Activated CD8-positive, alpha-beta memory T cell treated with anti-CD3 and anti-CD28 coated beads for 48 hours (primary cell): ENCODE measurements around the gene RBM20.
"Not testable (repeated sequence)": the region's sequence is repeated elsewhere in the genome, so short reads cannot be mapped to it uniquely, and the experiment has no call there.

Experiments used
- DNase-seq, 3 experiments: peaks; one replicate each; pipeline ENCODE4 v3.0.0-alpha.2; 2020; ENCODE audit warnings: low read depth in 2 of 3, low spot score in 2 of 3

RBM20 gene

DNA sequence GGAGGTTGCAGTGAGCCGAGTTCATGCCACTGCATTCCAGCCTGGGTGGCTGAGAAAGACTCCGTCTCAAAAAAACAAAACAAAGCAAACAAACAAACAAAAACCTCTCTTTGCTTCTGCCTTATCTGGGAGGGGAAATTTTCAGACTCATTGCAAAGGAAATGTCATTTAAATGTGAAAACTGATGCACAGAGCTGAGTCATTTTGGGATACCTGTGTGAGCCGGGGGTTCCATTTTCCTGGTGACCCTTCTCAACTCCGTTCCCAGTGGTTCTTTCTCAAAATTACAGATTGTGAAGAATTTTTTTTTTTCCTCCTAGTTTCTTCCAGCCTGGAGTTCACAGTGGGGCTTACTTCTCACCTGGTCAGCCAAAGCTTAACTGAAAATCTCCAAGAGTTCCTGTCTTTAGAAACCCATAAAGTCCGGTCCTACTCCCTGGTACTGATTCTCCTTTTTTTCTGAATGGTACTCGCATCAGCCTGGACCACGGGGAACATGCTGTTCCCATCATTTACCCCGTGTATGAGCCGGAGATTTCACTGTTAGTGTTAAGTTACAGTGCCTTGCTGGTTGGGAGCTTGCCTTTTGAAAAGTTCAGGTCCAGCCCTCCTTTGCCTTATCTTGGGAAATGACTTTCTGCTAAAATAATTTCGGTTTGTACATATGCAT, 56.9 kb downstream of the RBM20 start:
- DNase-seq, result no peak

DNA sequence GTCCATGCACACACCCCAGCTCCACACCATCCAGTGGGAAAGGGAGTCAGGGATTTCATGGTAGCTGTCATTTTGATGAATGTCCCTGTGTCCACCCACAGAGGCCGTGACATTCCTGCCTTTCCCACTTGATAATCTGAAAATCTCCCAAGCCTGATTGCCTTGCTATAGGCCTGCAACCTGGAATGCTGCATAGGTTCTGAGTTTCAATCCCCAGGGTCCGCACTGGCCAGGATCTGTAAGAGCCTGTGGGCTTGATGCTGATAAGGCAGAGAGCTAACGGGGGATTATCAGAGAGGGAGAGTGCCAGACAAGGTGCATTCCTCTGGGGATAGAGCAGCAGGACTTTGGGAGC, 57.5 kb downstream of the RBM20 start:
- no peak for DNase-seq

GRCh38 chr10:110704070-110704469, 59.9 kb downstream of the RBM20 start:
- no peak for DNase-seq

DNA sequence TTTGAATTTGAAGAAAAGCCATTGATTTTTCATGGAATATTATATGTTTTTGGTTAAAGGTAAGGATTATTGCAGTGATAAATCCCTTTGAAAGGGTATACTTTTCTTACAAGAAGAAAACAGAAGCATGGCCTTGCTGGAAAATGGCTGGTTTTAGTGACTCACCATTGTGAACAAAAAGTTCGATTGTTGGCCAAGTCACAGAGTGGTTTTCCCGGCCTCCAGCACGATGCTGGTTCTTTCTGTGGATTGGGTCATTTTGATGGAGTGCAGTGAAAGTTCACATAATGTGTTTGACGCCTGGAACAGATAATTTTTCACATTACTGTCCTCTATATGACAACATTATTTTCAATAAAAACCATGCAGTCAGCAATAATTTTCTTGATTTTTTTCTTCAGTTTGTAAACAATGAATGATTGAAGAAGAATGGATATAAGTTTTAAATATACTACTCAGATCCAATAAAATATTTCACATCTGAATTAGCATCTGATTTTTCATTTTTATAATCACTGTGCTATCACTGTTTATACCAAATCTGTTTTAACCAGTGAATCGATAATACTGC, 60.9 kb downstream of the RBM20 start:
- no peak for DNase-seq

DNA sequence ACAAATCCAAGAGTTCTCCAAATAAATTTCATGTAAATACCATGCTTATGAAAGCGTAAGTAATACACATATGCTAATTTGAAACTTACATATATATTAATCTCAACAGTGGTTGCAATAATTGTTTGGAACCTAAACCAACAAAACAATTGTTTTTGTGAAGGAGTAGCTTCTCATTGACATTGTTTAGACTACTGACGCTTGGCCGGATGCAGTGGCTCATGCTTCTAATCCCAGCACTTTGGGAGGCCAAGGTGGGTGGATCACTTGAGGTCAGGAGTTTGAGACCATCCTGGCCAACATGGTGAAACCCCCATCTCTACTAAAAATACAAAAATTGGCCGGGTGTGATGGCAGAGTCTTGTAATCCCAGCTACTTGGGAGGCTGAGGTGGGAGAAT, 61.5 kb downstream of the RBM20 start:
- DNase-seq, result not testable (repeated sequence)

GRCh38 chr10:110706690-110707098, 62.6 kb downstream of the RBM20 start:
- DNase-seq, result no peak

GRCh38 chr10:110708776-110709443, 64.8 kb downstream of the RBM20 start:
- no peak for DNase-seq

- no peak for DNase-seq
Observed at GRCh38 chr10:110709444-110709828, 65.3 kb downstream of the RBM20 start.

DNA sequence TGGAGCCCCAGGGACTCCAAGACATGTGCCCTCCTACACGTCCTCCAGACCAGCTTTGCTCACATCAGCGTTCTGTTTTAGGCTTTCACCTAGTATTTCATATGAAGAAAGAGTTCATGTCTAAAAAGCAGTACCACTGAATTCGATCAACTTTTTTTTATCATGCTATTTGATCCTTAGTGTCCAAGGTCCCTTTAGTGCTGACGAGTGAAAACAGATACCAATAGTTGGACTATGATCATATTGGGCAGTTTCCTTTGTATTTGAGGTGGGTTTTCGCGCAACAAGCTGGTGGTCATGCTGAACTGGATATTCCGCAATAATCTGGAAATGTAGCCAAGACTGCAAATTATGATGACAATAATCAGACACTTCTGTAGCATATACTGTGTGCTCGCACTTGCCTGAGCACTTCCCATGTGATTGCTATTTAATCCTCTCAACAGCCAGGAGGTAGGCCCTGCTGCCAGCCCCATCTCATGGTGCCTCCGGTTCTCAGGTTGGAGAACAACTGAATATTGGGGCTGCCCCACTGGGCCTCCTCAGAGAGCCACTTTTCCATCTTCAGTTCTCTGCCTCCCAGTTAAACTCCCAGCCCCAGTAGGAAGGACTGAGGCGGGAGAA, 65.9 kb downstream of the RBM20 start:
- no peak for DNase-seq

DNA sequence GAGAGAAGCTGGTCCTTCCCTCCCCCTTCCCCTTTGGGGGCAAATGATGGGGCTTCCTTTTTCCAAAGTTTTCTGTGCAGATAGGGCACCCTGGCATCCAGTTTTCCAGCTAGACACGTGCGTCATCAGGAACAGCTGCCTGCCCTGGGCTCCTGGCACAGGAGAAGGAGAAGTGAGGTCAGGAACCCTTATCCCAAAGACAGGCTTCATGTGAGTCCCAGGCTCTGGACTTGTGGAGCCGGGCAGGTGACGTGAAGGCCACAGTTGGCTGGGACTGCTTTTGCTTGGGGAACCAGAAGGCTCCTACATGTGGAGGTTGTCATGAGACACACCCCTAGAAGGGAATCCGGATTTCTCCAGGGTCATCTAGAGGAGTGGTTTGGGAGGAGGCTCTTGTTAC, 66.5 kb downstream of the RBM20 start:
- no peak for DNase-seq

DNA sequence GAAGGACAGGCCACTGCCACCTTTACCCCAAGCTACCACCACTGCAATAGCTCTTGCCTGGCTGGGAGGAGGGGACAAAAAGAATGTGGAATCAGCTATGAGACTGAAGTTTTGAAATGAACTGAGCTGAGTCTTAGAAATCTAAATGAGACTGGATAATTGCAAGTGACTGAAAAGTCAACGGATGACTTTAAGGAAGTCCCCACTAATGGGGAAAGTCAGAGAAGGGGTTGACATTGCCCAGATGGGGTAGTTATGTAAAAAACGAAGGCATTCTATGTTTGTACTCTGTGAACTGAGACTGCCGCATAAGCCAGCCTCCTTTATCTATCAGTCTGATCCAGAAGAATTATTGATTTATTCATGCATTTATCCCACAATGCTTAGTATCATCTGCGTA, 67.2 kb downstream of the RBM20 start:
- no peak for DNase-seq

GRCh38 chr10:110714356-110714755, 70.2 kb downstream of the RBM20 start:
- no peak for DNase-seq

GRCh38 chr10:110717781-110718589, 73.8 kb downstream of the RBM20 start:
- no peak for DNase-seq

DNA sequence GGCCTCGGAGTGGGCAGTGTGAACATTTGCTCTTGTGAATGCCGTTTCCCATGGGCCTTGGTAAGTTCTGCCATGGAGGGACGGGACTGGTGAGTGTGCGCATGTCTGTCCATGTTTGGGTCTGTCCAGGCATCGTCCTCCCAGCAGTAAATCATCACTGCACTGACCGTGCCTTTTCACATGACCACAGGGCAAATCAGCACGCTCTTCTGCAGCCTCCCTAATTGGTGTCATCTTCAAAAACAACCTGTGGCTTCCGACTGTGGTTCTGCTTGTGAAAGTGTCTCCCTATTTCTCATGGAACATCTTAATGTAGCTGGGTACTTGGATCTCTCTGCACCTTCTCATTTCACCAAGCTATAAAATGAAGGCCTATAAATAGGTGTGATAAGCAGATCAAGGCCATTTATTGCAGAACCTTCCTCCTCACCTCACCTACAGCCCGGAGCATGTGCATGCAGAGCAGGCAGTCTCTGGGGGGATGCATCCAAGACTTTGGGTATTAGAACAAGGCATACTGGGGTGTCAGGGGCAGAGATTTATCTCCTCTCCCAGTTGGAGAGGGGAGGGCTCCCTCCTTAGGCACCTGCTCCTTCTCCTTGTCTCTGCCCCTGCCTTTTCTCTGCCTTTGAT, 77.4 kb downstream of the RBM20 start:
- DNase-seq, result no peak

DNA sequence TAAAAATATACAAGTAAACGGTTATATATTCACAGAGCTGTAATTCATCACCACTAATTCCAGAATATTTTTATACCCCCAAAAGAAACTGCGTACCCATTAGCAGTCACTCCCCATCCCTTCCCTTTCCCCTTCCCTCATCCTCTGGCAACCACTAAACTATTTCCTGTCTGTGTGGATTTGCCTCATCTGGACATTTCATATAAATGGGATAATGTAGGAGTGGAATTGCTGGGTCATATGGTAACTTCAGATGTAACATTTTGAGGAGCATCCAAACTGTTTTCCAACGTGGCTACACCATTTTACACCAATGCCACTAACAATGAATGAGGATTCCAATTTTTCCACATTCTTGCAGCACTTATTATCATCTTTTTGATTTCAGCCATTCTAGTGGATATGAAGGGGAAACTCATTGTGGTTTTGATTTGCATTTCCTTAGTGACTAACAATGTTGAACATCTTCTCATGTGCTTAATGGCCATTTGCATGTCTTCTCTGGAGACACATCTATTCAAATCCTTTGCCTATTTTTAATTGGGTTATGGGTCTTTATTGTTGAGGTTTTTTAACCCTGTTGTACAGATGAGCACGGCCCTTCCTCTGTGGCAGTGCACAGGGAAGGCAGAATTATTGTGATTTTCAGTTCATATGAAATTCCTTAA, 79.2 kb downstream of the RBM20 start:
- no peak for DNase-seq

- no peak for DNase-seq
Observed at GRCh38 chr10:110724116-110724921, 80.2 kb downstream of the RBM20 start.

GRCh38 chr10:110724937-110725336, 80.8 kb downstream of the RBM20 start:
- no peak for DNase-seq

- DNase-seq, result no peak
Observed at GRCh38 chr10:110725801-110726630, 81.9 kb downstream of the RBM20 start.

DNA sequence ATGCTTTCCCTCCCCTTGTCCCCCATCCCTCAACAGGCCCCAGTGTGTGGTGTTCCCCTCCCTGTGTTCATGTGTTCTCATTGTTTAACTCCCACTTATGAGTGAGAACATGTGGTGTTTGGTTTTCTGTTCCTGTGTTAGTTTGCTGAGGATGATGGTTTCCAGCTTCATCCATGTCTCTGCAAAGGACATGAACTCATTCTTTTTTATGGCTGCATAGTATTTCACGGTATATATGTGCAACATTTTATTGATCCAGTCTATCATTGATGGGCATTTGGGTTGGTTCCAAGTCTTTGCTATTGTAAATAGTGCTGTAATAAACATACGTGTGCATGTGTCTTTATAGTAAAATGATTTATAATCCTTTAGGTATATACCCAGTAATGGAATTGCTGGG, 83.6 kb downstream of the RBM20 start:
- not testable (repeated sequence) for DNase-seq
